HG03342 (cell line): ENCODE measurements around the gene DCT.

Source experiments
- ATAC-seq: cut with Tn5 transposase; IDR thresholded peaks from one replicate; pipeline ENCODE4 v1.9.1; 2021; ENCODE audit warnings: mild to moderate bottlenecking, moderate library complexity; ENCODE audit not compliant: unreplicated experiment

DCT gene

DNA sequence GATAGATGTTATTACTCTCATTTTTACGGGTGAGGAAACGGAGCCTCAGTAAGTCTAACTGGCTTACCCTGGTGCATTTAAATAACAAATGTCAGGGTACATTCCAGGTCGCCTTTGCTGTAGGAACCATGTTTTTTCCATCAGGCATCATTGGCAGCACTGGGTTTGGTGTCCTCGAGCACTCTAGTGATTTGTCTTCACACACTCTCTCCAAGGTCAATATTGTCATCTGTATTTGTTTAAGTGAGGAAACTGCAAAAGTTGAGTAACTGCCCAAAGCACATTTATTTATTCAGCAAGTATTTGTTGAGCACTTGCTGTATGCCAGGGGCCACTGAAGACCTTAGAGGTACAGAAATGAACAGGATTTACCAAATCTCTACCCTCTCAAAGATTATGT is 78.6 kb downstream of the DCT start:
- no peak for ATAC-seq

DNA sequence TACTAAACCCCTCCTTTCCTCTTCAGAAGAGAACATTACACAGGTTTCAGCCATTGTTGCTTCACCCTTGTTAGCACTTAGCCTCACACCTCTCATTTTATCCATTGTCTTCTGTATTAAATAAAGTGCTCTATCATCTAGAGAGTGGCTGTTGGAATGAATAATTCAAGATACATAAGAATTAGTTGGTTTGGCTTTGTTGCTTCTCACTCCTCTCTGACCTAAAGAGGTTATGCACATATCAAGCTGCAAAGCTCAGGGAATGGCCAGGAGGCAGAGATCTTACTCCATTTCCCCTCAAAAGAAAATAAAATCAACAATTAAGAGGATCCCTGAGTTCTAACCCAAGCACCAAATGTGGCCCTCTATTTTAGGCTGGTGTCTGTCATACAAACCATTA is 79.7 kb downstream of the DCT start:
- no peak for ATAC-seq

DNA sequence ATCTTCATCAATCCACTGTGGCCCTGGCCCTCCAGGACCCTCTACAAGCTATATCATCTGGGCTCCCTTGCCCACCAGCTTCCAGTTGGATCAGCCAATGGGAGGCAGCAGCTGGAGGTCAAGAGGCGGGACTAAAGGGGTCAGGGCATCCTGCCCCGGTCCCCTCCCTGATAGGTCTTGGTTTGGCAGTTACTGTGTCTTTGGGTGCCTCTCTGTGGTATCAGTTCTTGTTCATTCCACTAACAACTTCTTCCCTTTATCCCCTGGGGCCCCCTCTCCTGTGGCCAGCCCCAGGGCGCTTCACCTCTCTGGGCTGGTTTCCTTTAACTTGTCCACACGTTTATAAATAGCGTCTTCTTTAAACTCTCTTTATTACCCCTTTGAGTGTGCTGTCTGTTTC is 83.6 kb downstream of the DCT start:
- no peak for ATAC-seq

GRCh38 chr13:94394723-94395122 is 84.8 kb downstream of the DCT start:
- no peak for ATAC-seq

DNA sequence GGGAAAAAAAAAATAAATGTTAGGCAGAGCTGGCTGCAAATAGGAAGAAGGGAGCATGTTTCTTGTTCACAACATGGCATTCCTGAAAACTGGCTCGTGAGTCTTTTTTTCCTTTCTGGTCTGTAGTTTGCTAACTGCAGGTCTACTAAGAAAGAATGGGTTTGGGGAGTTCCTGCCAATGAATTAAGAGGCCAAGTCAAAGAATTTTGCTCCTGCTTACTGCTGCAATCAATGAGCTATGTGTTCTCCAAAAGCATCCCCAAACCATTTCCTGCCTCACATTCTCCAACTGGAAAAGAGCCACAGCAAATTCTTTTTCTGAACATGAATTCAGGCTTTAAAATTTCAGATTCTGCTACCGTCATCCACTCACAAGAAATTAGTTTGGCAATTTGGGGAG is 88.6 kb downstream of the DCT start:
- no peak for ATAC-seq

GRCh38 chr13:94389604-94390351 is 89.7 kb downstream of the DCT start:
- ATAC-seq = no peak

- ATAC-seq = no peak
Observed at GRCh38 chr13:94387047-94387446, 92.4 kb downstream of the DCT start.
